Fibroblast of skin of right biceps (primary cell): Measurements from ENCODE around the gene NT5DC1.
"Not testable (repeated sequence)": the region's sequence is repeated elsewhere in the genome, so short reads cannot be mapped to it uniquely, and the experiment has no call there.

ENCODE experiments used
- DNase-seq: peaks from one replicate; pipeline ENCODE4 v3.0.0-alpha.2; 2013

Gene NT5DC1

DNA sequence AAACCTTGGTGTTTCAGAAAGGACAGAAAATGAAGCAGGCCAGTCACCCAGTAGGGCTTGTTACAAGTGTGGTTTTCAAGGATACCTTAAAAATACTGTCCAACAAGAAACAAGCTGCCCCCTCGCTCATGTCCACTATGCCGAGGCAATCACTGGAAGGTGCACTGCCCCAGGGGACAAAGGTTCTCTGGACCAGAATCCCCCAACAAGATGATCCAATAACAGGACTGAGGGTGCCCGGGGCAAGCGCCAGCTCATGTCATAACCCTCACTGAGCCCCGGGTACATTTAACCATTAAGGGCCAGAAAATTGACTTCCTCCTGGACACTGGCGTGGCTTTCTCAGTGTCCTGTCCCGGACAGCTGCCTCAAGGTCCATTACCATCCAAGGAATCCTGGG lies 6.6 kb upstream of the NT5DC1 start:
- DNase-seq: no peak

DNA sequence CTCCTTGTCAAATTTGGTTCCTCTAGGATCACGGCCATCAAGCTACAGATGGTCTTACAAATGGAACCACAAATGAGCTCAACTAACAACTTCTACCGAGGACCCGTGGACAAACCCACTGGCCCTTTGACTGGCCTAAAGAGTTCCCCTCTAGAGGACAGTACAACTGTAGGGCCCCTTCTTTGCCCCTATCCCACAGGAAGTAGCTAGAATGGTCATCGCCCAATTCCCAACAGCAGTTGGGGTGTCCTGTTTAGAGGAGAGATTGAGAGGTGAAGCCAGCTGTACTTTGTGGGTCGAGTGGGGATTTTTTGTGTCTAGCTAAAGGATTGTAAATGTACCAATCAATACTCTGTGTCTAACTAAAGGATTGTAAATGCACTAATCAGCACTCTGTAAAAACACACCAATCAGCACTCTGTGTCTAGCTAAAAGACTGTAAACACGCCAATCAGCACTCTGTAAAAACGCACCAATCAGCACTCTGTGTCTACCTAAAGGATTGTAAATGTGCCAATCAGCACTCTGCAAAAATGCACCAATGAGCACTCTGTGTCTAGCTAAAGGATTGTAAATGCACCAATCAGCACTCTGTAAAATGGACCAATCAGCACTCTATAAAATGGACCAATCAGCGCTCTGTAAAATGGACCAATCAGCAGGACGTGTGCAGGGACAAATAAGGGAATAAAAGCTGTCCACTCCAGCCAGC lies 4.4 kb upstream of the NT5DC1 start:
- not testable (repeated sequence) for DNase-seq

DNA sequence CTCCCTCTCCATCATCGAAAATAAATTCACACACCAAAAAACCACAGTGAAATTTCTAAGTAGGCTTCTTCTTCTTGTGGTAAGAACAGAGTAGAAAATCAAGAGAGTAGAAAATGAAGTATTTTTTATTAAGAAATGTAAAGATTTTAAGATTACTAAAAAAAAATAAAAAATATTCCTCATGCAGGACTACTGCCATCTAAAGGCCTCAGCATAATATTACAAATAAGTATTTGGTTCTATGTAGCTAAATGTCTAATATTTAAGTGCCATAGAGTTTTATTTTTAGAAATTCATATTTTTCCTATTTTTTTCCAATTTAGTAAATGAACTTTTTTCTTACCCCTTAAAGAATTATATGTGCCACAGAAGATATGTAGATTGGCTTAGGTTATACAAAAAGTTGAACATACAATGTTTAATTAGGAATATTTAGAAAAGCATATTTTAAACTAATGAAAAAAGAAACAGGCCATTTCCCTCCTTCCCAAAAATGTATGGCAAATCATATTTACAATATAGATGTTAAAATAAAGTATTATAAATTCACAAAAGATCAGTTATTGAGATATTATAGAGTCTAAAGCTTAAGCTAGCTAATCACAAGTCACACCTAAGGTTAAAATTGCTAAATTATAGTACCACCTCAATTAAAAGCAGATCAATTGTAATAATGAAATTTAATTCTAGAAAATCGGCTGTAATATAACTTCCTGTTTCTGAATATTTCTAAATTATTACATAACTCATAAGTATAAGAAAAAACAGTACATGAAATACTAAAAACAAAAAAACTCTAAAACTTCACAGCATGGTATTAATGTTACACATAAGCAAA lies 3.5 kb upstream of the NT5DC1 start:
- DNase-seq: peak; percentile 8

DNA sequence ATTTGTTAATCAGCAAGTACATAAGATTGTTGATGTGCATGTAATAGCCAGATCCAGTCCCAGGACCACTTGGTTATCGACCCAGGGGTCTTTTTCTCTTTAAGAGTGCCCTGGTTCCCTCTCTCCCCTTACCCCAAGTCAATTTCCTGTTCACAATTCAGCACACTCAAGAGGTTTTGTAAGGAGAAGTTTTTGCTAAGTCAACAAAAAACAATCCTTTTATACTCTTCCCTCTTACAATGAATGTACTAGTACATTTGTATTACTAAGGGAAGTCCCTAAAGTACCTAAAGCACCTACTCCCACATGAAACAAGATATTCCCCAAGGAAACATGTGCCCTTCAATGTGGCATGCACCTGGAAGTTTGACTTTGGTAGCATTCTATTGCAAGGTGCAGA lies 1.6 kb upstream of the NT5DC1 start:
- DNase-seq: no peak

DNA sequence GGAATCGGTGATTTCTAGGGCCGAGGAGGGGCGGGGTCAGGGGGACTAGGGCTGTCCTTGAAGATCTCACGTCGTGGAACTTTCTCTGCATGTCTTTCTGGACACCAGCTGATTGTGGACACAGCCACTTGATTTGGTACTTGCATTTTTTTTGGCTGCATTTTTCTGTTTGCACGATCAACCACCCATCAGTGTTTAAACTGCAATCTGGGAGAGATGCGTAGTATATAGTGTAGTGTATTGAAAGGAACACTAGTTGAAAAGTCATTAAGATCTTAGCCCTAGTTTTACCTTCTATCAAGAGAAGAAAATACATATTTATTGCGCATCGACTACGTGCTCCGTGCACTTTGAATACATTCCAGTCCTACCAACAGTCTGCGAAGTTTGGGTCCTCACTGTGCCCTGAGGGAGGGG lies 657 bp downstream of the NT5DC1 start:
- no peak for DNase-seq

DNA sequence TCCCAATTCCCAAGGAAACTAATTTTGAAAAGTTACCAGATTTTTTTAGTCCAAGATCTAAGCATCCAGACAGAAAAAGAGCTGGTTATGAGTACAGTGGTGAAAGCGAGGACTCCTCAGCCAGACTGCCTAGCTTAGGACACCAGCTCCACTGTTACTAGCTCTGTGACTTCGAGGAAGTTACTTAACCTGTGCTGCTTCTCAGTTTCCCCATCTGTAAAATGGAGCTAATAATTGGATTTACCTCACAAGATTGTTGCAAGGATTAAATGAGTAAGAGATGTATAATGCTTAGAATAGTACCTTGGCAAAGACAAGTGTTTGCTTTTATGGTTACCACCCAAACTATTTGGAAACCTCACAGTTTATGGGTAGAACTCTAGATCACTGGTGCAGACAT lies 1.1 kb downstream of the NT5DC1 start:
- no peak for DNase-seq

DNA sequence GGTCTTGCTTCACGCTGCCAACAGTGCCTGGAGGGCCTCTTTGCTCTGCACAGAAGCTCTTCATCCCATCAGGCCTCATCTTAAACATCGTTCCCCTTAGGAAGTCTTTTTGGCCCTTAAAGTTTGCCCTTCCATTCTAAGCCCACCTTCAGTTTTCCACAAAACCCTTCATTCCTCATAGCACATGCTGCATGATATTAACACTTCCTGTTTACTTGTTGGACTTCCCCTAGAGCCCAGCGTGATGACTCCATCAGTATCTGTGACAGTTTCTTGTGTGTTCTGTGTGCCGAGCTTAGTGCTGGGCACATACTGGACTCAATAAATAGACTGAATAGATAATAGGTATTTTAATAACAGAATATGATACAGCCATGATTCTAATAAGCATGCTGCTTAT lies 2.2 kb downstream of the NT5DC1 start:
- no peak for DNase-seq

DNA sequence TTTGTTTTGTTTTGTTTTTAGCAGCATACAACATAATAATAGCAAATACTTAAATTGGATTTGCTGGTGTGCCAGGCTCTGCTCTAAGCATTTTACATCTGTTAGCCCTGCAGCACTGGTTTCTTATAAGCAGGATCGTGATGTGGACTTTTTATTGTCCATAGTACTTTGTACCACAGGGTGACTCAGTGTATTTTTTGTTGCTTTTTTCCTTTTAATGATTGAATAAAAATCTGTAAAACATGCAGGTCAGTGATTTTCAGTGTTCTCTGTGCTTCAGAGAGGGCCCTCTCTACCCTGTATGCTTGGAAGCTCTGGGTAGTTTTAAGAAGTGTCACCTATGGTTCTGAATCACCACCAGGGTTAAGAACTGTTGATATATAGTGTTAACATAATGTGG lies 4.0 kb downstream of the NT5DC1 start:
- no peak for DNase-seq

DNA sequence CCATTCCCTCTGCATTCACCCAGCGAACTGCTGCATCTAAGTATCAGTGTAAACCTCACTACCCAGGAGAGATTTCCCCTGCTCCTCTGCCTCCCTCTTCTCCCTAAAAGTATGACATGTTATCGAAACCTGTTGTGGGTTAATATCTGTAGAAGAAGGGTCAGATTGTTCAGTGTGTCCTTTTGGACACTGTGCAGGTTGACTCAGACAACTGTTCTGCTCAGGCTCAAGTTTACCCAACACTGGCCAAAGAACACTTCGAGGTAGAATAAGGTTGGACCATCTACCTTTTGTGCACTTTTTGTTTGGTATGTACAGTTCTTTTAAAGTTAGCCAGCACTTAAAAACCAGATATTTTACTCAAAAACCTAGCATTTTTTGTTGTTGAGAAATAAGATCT lies 4.6 kb downstream of the NT5DC1 start:
- DNase-seq: no peak

DNA sequence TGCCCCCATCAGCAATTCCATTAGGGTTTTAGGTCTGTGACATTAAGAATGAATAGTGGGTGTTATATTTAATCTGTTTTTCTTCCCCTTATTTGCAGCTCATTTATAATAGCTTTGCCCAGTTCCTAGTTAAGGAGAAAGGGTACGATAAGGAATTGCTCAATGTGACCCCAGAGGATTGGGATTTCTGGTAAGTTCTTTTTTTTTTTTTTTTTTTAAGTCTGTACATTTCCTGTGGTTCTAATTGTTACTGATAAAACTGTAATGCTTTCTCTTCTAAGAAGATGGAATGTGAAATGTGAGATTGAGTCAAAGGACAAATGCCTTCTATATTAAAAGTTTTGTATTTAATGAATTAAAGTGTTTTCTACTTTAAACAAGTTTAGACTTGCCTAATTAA lies 5.5 kb downstream of the NT5DC1 start:
- DNase-seq: peak; percentile 13

DNA sequence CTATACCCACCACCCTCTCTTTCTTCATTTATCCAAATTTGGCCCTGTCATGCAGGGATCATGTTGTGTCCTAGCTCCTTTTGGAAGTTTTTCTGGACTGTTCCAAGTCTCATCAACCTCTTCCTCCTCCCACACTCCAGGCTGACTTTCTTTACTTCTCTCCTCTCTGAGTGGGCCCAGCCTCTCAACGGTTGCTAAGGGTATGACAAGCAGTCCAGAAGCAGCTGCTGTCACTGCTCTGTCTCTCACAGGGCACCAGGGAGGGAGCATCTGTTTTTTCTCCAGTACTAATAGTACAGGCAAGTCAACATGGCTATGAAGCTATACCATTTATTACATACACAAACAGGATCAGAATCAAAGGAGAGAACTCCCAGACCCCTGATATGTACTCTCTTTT lies 8.2 kb downstream of the NT5DC1 start:
- DNase-seq: no peak

DNA sequence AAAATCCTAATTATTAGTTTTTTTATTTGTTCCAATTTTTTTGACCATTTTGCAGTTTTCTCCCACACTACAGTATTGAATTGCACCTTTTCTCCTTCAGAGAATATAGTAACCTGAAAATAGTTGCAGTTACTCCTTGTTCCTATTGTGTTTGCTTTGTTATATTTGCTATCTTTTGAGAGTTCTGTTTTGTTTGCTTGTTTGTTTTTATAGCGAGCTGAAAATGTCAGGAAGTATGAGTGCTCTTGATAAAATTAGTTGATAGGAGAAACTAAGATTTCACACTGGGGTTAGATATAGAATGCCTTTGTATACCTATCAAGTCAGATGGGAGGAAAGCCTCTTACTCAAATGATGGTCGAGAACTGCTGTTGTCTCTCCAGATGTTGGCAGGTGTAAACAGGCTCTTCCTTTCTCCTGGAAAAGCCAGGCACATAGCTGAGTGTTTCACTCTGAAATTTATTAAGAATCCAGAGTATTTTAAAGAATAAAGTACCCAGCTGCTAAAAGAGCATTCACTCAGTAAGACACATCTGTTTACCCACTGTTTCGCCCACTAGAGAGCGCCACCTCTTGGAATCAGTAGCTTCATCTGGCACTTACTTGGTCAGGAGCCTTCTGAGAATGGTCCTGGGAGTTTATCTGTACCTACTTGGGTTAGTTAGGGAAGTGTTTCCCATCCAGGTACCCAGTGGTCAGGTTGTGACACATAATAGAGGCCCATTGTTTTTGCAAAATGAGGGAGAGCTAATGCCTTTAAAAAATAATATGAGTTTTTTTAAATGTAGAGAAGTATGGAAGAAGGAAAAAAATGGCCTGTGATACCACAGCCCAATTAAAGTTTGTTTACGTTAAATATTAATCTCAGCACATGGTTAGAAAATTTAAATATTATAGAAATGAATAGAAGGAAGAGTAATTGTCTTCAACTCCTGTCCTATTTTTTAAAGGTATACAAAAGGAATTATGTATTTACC lies 11.2 kb downstream of the NT5DC1 start:
- peak; percentile 33 for DNase-seq

DNA sequence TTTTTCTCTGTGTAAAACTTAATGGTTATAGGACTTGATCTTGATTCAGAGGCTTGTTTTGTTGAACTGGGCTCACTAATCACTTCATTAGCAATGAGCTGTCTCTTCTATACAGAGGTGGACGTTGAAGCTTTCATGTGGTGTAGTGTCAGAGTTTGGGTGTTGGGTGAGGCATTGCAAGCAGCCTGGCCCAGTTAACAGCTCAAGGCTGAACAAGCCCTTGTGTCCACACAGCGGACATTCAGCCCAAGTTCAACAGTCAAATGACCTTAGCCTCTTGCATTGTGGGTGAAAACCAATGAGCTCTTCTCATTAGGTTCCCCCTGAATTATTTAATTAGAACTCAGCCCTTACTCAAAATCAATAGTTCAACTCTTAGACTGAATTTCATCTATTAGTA lies 12.7 kb downstream of the NT5DC1 start:
- DNase-seq: no peak

DNA sequence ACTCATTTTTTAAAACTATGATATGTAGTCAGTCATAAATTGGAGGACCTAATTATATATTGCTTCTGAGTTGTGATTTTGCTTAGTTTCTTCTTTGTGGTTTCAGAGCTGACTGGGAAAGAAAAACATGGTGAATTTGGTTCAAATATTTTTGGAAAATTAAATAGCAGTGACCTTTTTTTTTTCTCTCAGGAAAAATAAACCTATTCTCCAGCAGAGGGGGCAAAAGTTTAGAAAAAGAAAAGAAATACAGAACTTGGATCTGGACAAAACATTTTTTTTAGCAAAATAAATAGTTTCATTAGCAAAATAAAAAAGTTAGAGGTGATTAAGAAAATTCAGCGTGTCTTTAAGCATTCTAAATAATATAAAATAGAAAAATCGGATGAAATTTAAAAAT lies 15.1 kb downstream of the NT5DC1 start:
- DNase-seq: peak; percentile 26

DNA sequence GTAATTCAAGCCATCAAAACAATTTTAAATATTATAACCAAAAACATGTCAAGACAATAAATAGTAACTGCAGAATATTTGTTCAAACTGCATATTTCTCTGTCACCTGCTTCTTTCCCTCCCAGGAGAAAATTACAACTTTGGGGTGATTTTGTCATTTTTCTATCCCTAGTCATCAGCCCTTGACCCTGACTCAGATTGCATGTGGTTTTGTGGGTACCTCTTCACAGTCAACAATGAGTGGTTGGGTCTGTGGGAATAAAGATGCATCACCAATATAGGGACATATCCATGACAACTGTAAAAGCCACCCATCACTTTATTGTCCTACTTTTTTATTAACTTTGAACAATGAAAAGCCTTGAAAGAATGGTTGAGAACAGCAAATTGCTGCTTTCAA lies 18.0 kb downstream of the NT5DC1 start:
- peak; percentile 69 for DNase-seq

DNA sequence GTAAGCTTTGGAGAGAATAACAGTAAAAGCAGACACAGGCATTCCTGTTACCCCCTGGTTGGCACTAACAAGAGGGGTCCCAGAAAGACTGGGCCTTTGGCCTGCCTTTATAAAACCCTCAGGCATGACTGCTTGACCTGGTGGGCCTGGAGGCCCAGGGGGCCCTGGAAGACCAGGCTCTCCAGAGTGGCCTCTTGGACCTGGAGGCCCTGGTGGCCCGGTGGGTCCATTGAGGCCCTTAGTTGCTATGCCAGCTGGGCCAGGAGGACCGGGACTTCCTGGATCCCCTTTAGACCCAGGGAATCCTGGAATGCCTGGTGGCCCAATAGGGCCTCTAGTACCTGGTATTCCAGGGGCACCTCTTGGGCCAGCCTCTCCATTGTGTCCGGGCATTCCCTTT lies 19.8 kb downstream of the NT5DC1 start:
- DNase-seq: no peak

DNA sequence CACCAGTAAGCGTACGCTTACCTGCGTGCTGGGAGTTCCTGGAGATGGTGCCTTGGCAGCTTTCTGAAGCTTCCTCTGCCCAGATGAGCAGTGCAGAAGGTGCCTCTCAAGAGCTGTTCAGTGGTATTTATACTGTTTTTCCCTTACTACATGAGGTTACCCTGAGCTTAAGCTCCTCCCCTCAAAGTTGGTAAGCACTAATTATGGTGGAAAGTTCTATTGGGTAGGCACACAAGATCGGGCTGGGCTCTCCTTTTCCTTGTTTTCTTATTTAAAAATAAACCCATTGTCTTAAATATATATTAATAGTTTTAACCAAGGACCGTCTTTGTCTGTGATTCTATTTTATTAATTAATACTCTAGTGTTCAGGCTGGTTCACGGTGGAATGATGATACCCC lies 25.4 kb downstream of the NT5DC1 start, which contains the start of gene COL10A1:
Gene COL10A1 (minus strand): TSS at position 101 of the 400 bp plus-strand sequence. CDS start 640 bp downstream, outside the sequence.
- no peak for DNase-seq

DNA sequence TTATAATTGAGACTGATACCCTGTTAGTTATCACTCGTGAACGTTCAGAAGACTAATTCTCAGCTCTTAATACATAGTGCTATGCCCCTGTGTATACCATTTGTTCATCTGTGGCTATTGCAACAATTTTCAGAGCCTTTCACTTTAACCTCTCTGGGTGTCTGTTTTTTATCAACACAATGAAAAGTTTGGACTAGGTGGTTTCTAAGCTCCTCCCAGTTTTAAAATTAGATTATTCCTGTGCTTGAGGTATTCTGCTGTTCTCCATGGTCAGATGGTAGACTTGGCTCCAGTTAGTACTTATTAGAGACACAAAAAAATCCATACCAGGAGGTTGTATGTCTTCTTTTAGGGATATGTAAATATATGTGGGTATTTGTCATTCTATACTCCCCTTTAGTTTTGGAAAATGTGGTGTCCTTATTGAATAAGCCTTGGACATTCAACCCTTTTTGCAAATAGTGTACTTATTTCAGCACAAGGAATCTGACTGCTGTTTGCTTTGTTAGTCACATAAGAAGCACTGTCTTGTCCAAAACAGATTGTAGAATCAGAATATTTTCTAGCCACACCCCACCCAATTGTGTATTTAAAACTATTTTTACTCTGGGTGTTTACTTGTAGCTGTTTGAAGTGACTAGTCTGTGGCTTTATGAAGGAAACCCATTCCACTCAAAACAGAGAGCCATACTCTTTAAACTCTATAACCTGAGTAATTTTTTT lies 27.3 kb downstream of the NT5DC1 start:
- DNase-seq: no peak

DNA sequence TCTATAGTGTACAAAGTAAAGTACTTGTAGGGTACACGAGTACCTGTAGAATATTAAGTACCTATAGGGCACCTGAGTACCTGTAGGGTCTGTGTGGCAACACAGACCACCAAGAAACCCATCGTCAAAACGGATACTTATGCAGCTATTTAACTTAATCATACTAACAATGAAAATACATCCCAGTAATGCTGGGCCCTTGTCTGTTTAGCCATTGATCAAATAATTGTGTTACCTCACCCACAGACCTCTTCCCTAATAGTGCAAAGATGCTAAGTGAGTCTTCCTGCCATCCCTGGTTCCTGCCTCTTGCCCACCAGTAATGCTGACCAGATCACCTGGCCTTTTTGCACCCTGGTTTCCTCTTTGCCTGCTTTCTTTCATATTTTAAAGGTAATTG lies 32.8 kb downstream of the NT5DC1 start:
- DNase-seq: no peak

DNA sequence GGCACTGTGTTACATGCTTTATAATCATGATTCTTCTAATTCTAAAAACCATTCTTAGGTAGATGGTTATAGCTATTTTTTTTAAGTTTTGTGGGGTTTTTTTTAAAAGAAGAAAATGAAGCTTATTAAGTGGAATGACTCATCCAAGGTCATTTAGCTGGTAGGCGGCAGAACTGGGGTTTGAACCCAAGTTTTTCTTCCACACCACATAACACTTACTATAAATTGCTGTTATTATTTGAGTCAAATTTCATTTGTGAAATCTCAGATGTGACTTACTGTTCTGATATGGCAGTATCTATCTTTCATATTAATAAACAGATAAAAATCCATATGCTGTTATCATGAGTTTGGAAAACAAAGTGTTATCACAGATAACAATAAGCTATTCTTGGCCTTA lies 35.7 kb downstream of the NT5DC1 start:
- DNase-seq: no peak

DNA sequence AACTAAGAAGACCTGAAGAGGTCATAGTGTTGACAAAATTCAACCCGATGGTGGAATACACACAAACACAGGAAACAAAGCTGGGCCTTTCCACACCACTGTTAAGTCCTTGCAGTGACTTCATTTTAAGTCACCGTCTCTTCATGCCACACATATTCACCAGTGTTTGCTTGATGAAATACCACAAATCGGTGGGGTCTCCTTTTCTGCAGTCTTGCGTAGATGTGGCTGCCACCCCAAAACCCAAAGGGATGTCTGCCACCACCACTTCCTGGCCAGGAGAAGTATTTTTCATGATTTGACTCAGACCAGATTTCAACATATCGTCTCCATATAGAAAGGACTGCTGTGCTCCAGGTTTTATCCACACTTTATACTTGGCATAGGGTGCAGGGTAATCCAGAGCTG lies 36.3 kb downstream of the NT5DC1 start:
- peak; percentile 23 for DNase-seq

DNA sequence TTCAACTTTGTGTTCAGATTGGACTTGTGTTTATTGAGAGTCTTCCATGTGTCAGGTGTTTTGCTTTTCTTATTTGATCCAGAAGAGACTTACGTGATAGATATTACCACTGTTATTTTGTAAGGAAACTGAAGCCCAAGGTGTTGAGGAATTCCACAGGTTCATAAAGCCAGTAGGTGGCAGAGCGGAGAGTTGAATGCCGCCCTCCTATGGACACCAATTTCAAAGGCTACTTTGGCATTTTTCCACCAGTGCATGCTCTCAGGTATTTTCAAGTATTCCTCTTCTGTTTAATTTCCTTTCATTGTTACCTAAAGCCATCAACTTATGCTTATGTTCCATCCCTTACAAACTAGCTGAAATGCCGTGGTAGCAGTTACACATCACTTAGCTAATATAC lies 39.3 kb downstream of the NT5DC1 start:
- DNase-seq: no peak
